GM10248 (cell line): ENCODE data around the gene DCBLD1.
"Not testable (repeated sequence)": the region's sequence is repeated elsewhere in the genome, so short reads cannot be mapped to it uniquely, and the experiment has no call there.

Source experiments
- CTCF ChIA-PET: fragments of 300-600 bp; sonication (Branson Sonifier 250); formaldehyde crosslinking; extraction: SDS; loops from one replicate; lab custom pipeline; 2021; ENCODE audit warnings: antibody characterized with exemption; lab: Yijun Ruan, JAX
- POLR2A ChIA-PET: fragments of 350-650 bp; sonication (Branson Sonifier 250); formaldehyde crosslinking; extraction: SDS; loops from one replicate; lab custom pipeline; 2020; ENCODE audit warnings: antibody characterized with exemption; lab: Yijun Ruan, JAX
- DNase-seq: peaks from one replicate; pipeline ENCODE4 v3.0.0; 2012; ENCODE audit errors: extremely low spot score
- TF ChIP-seq, protein P1 (sequence below): IDR thresholded peaks from 2 replicates; pipeline ENCODE4 v1.5.1; 2012; ENCODE audit warnings: mild to moderate bottlenecking, low read depth; ENCODE audit errors: extremely low read depth, missing control alignments, control extremely low read depth

DCBLD1 gene

DNA sequence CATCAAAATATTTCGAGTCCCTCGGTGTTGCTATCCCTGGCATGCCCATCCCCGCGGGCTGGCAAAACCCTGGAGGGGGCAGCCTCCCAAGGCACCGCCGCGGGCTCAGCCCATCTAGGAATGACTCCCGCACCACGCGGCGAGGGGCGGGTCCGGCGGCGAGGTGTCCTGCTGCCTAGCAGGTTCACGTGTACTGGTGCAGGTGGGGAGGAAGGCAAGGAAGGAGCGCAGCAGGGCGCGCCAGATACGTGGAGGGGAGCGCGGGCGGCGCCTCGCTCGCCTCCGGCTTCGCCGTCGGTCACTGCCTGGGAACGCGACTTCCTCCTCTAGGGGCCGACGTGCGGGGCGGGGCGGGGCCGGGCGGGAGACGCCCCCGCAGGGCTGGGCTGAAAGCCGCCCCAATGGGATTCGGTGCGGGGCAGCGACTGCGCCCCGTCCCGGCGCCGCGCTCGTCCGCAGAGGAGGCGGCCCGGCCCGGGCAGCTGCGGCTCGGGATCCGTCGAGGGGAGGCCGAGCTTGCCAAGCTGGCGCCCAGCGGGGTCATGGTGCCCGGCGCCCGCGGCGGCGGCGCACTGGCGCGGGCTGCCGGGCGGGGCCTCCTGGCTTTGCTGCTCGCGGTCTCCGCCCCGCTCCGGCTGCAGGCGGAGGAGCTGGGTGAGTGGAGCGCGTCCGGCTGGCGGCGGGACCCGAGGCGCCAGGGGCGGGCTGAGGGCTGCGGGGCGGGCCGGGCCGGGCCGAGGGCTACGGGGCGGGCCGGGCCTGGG, at the start of gene DCBLD1:
Gene DCBLD1 (plus strand): TSS at position 435 of the 764 bp plus-strand sequence. CDS start 108 bp downstream, at position 543.
- CTCF ChIA-PET = interaction anchor here (1.0 to 5.1 kb wide), 7 partner anchors 12 to 123 kb away, joined by 3 to 35 read pairs (median 4); no protein-coding TSS in a partner anchor
- POLR2A ChIA-PET = no interaction called here
- TF ChIP-seq, protein P1, sequence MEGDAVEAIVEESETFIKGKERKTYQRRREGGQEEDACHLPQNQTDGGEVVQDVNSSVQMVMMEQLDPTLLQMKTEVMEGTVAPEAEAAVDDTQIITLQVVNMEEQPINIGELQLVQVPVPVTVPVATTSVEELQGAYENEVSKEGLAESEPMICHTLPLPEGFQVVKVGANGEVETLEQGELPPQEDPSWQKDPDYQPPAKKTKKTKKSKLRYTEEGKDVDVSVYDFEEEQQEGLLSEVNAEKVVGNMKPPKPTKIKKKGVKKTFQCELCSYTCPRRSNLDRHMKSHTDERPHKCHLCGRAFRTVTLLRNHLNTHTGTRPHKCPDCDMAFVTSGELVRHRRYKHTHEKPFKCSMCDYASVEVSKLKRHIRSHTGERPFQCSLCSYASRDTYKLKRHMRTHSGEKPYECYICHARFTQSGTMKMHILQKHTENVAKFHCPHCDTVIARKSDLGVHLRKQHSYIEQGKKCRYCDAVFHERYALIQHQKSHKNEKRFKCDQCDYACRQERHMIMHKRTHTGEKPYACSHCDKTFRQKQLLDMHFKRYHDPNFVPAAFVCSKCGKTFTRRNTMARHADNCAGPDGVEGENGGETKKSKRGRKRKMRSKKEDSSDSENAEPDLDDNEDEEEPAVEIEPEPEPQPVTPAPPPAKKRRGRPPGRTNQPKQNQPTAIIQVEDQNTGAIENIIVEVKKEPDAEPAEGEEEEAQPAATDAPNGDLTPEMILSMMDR = no peak
- DNase-seq = peak; percentile 84

DNA sequence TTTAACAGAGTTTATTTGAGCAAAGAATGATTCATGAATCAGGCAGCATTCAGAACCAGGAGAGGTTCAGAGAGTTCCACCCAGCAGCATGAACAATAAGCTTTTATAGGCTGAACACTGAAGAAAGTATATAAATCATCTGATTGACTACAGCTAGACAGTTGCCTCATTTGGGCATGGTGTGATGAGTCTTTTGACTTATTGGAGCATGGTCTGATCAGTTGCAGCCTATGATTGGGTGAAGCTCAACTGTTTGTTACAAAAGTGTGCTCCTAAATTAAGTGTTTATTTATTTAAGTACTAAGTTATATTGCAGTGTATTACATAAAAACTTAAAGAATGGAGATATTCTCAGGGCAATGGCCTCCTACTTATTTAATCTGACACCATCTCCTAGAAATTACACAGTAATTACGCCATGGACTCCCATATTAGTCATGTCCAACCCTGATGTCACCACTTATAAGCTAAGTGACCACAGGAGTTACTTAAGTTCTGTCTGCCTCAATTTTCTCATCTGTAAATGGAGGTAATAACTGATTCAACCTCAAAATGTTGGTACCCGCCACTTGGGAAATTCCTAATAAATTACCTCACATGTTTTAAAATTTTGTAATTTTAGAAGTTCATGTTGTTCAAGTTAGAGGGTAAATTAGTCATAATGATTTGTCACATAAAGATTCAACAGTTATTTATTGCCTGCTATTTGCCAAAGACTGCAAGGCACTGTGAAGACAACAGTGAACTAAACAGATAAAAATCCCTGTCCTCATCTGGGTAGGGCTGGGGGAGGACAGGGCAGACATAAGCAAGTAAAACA, 41.6 kb upstream of the DCBLD1 start:
- CTCF ChIA-PET = interaction anchor here (0.9 to 1.5 kb wide), 3 partner anchors 9 to 164 kb away, joined by 3 to 7 read pairs (median 4); partner anchors contain the start of gene ROS1

DNA sequence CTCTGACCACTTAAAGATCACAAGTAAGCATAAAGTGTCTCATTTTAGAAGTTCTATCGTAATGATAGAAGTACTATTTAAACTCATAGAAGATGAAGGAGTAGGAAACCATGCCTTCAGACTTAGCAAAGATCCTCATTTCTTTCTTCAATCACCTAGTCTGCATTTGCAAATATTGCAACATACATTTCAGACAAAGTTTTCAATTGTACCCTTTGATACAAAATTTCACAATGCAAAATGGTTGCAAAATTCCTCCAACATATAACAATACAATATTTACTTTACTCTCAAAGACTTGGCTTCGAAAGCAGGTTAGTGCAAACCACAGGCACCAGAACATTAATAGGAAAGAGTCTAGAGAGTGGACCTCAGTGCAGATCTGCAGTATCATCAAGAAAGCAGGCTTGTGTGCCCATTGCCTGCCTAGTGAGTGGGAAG, 40.6 kb upstream of the DCBLD1 start:
- POLR2A ChIA-PET = no interaction called here
- DNase-seq = no peak
- TF ChIP-seq, protein P1 = no peak
- CTCF ChIA-PET = interaction anchor here (1.5 kb wide), 1 partner anchor 8 kb away, joined by 7 read pairs; no protein-coding TSS in a partner anchor

More for the DNA sequence above, 41.6 kb upstream of the DCBLD1 start:
- TF ChIP-seq, protein P1 = no peak
- no peak for DNase-seq
- POLR2A ChIA-PET = no interaction called here

DNA sequence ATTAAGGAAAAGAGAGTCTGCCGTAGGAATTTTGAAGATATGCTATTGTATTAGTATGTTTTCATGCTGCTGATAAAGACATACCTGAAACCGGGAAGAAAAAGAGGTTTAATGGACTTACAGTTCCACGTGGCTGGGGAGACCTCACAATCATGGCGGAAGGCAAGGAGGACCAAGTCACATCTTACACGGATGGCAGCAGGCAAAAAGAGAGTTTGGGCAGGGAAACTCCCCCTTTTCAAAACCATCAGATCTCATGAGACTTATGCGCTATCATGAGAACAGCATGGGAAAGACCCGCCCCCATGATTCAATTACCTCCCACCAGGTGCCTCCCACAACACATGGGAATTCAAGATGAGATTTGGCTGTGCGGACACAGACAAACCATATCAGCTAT, 40.2 kb upstream of the DCBLD1 start:
- POLR2A ChIA-PET, CTCF ChIA-PET, DNase-seq: not testable (repeated sequence)

DNA sequence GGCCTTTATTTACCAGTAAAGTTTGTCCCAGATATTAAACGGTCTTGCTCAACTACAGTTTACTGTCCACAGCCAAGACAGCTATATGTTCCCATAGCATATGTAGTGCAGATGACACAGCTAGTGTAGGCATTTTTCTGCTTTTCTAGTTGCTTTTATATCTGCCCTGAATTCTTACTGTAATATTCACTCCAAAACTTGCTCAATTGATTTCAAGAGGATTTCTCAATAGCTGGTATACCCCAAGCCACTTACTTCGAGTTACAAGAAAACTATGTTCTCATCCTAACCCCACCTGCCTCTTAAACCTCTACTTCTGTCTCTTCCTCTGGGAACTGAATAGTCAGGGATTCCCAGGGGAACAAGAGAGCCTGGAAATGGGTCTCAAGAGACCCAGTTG, 37.9 kb upstream of the DCBLD1 start:
- CTCF ChIA-PET = interaction anchor here (0.7 to 1.3 kb wide), 7 partner anchors 12 to 385 kb away, joined by 3 to 4 read pairs (median 3); no protein-coding TSS in a partner anchor
- TF ChIP-seq, protein P1 = no peak
- DNase-seq = no peak
- POLR2A ChIA-PET = no interaction called here

DNA sequence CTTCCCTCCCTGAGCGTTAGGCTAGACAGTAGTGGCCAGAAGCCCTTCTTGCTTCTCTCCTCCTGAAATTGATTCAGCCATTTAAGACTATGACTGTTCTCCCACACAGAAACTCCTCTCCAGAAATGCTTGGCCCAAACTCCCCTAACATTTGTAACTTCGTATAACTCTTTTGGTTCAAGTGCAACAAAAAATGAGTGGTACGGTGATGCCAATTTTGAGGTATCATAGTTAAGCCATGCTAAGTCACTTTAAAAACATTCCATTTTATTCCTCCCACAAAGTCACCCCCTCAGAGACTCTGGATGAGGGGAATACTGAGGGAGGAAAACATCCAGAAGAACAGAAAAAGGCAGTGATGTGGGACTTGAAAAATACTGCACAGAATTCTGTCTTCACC, 35.6 kb upstream of the DCBLD1 start:
- TF ChIP-seq, protein P1 = no peak
- ChIA-PET CTCF (interaction anchor here (6.7 kb wide), 1 partner anchor 159 kb away, joined by 58 read pairs; no protein-coding TSS in a partner anchor), POLR2A (no interaction called here)
- no peak for DNase-seq

DNA sequence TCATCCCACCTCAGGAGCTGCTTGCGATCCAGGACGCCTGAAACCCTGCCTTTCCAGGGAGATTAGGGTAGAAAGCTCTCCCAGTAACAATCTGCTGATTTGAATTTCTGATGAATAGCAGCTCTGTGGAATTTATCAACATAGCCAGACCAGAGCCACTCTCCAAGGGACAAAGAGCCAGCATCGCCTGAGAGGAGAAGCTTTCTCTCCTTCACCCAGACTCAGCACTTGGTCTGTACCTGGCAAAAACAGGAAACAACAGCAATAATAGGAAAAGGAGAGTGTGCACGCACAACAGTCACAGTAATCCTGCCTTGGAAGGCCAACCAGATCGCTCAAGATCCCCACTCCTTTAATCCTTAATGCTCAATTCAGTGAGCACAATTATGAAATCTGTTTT, 34.5 kb upstream of the DCBLD1 start:
- POLR2A ChIA-PET = no interaction called here
- no peak for DNase-seq
- TF ChIP-seq, protein P1 = no peak
- CTCF ChIA-PET = interaction anchor here (1.0 to 6.7 kb wide), 4 partner anchors 31 to 382 kb away, joined by 3 to 58 read pairs (median 36); no protein-coding TSS in a partner anchor
